ENCODE results near the gene ZNF497.
"Not testable (repeated sequence)": the region's sequence is repeated elsewhere in the genome, so short reads cannot be mapped to it uniquely, and the experiment has no call there.

ZNF497 gene

GRCh38 chr19:58346961-58347929, 15.3 kb downstream of the ZNF497 start:
- peak; percentile 77 to 93 (median 81) for DNase-seq

GRCh38 chr19:58345558-58345957, 17.0 kb downstream of the ZNF497 start:
- no peak for DNase-seq

- no peak for DNase-seq
Measured at GRCh38 chr19:58338825-58339558, 23.6 kb downstream of the ZNF497 start.

GRCh38 chr19:58338336-58338735, 24.2 kb downstream of the ZNF497 start:
- no peak for DNase-seq

- DNase-seq: no peak
Measured at GRCh38 chr19:58336820-58337219, 25.7 kb downstream of the ZNF497 start.

- no peak for DNase-seq
Measured at GRCh38 chr19:58336216-58336615, 26.3 kb downstream of the ZNF497 start.

- DNase-seq: no peak
Measured at GRCh38 chr19:58335630-58336029, 26.9 kb downstream of the ZNF497 start.

- no peak for DNase-seq
Measured at GRCh38 chr19:58334691-58335249, 27.8 kb downstream of the ZNF497 start.

- DNase-seq: peak; percentile 31 to 53 (median 40)
Measured at GRCh38 chr19:58332697-58333096, 29.9 kb downstream of the ZNF497 start.

GRCh38 chr19:58330458-58330857, 32.1 kb downstream of the ZNF497 start:
- DNase-seq: no peak

- DNase-seq: peak; percentile 39 to 57 (median 48)
Measured at GRCh38 chr19:58328999-58329398, 33.6 kb downstream of the ZNF497 start.

- peak; percentile 97 to 98 (median 97) for DNase-seq
Measured at GRCh38 chr19:58326914-58327726, 35.4 kb downstream of the ZNF497 start, which contains the start of gene ZSCAN22. ZSCAN22 (plus strand) TSS chr19:58326994; CDS start chr19:58334803, 7,809 bp downstream.

GRCh38 chr19:58326501-58326913, 36.0 kb downstream of the ZNF497 start:
- DNase-seq: no peak

GRCh38 chr19:58325311-58326022, 37.1 kb downstream of the ZNF497 start:
- no peak for DNase-seq

- no peak for DNase-seq
Measured at GRCh38 chr19:58319241-58319640, 43.3 kb downstream of the ZNF497 start.

- DNase-seq: no peak
Measured at GRCh38 chr19:58318297-58318696, 44.3 kb downstream of the ZNF497 start.

GRCh38 chr19:58317476-58318072, 45.0 kb downstream of the ZNF497 start:
- DNase-seq: peak; percentile 23 to 47 (median 43)

- DNase-seq: no peak
Measured at GRCh38 chr19:58315580-58315979, 47.0 kb downstream of the ZNF497 start.

- DNase-seq: no peak
Measured at GRCh38 chr19:58311345-58311865, 51.1 kb downstream of the ZNF497 start.

- not testable (repeated sequence) for DNase-seq
Measured at GRCh38 chr19:58310685-58311084, 51.9 kb downstream of the ZNF497 start.

- no peak for DNase-seq
Measured at GRCh38 chr19:58307736-58308135, 54.8 kb downstream of the ZNF497 start.
